GM23338 (cell line): ENCODE results near the gene ATAD2B. TPM values are rescaled to one million over a fixed set of nuclear protein-coding genes. Genes with fewer than 3 reads are reported as not detected.

ENCODE experiments used
- ATAC-seq: fragments of 200-7000 bp; cut with Tn5 transposase; 3 replicates; pipeline ENCODE4 v1.9.1; 2020
- DNase-seq: peaks from one replicate; pipeline ENCODE4 v3.0.0-alpha.2; 2015; ENCODE audit warnings: low spot score
- H2AFZ ChIP-seq: fragments of 200-600 bp; sonication (generic); 2 replicates; pipeline ENCODE4 v1.8.0; 2016; ENCODE audit warnings: antibody characterized with exemption, mild to moderate bottlenecking, moderate library complexity
- H3F3A ChIP-seq: fragments of 200-600 bp; sonication (generic); replicated peaks from 2 replicates; pipeline ENCODE4 v1.8.0; 2017; ENCODE audit warnings: antibody characterized with exemption, mixed run types, low read depth
- H3K27ac ChIP-seq: fragments of 200-600 bp; sonication (generic); 2 replicates; pipeline ENCODE4 v1.6.1; 2016; ENCODE audit warnings: low read depth
- H3K27me3 ChIP-seq: fragments of 200-600 bp; sonication (generic); 2 replicates; pipeline ENCODE4 v1.8.0; 2016; ENCODE audit warnings: mild to moderate bottlenecking, mixed run types, moderate library complexity; ENCODE audit not compliant: insufficient read depth
- H3K36me3 ChIP-seq: fragments of 200-600 bp; sonication (generic); 2 replicates; pipeline ENCODE4 v1.8.0; 2016; ENCODE audit warnings: mild to moderate bottlenecking; ENCODE audit not compliant: insufficient read depth
- H3K4me1 ChIP-seq: fragments of 200-600 bp; sonication (generic); 2 replicates; pipeline ENCODE4 v1.8.0; 2016; ENCODE audit warnings: mild to moderate bottlenecking, moderate library complexity; ENCODE audit not compliant: insufficient read depth
- H3K4me2 ChIP-seq: fragments of 200-600 bp; sonication (generic); 2 replicates; pipeline ENCODE4 v1.7.1; 2017; ENCODE audit warnings: mixed run types
- H3K4me3 ChIP-seq: fragments of 200-600 bp; sonication (generic); 2 replicates; pipeline ENCODE4 v1.6.1; 2016; ENCODE audit warnings: mixed run types
- H3K79me2 ChIP-seq: fragments of 200-600 bp; sonication (generic); replicated peaks from 2 replicates; pipeline ENCODE4 v1.8.0; 2017; ENCODE audit warnings: mild to moderate bottlenecking; ENCODE audit not compliant: insufficient read depth
- H3K9me2 ChIP-seq: fragments of 200-600 bp; sonication (generic); 2 replicates; pipeline ENCODE4 v1.8.0; 2017; ENCODE audit not compliant: insufficient read depth
- H4K20me1 ChIP-seq: fragments of 200-600 bp; sonication (generic); replicated peaks from 2 replicates; pipeline ENCODE4 v1.8.0; 2017; ENCODE audit warnings: mild to moderate bottlenecking; ENCODE audit not compliant: insufficient read depth
- H3K27ac Mint-ChIP-seq: 2 replicates; pipeline ENCODE4 v1.8.0; 2020; ENCODE audit warnings: inconsistent platforms, mild to moderate bottlenecking, moderate library complexity, mixed read lengths
- H3K27me3 Mint-ChIP-seq: 3 replicates; pipeline ENCODE4 v1.8.0; 2022; ENCODE audit warnings: low read depth, mild to moderate bottlenecking, moderate library complexity, mixed read lengths, inconsistent platforms; ENCODE audit not compliant: insufficient read depth, poor library complexity
- H3K36me3 Mint-ChIP-seq: 3 replicates; pipeline ENCODE4 v1.8.0; 2021; ENCODE audit warnings: low read depth, mild to moderate bottlenecking, inconsistent platforms, moderate library complexity, mixed read lengths
- H3K4me1 Mint-ChIP-seq: 3 replicates; pipeline ENCODE4 v1.8.0; 2020; ENCODE audit warnings: mild to moderate bottlenecking, inconsistent platforms, mixed read lengths
- H3K4me3 Mint-ChIP-seq: 3 replicates; pipeline ENCODE4 v1.8.0; 2021; ENCODE audit warnings: moderate library complexity, mild to moderate bottlenecking, inconsistent platforms, mixed read lengths
- H3K9me3 Mint-ChIP-seq: 3 replicates; pipeline ENCODE4 v1.8.0; 2020; ENCODE audit warnings: moderate library complexity, mild to moderate bottlenecking, inconsistent platforms, mixed read lengths
- CREB1 ChIP-seq: fragments of 250-450 bp; sonication (Bioruptor Pico); IDR thresholded peaks from 2 replicates; pipeline ENCODE4 v1.5.0; 2020; ENCODE audit warnings: low read depth, mild to moderate bottlenecking, moderate library complexity
- ETS1 ChIP-seq: IDR thresholded peaks from 2 replicates; pipeline ENCODE4 v1.6.1; 2016; ENCODE audit warnings: antibody characterized with exemption
- EZH2 ChIP-seq: fragments of 200-600 bp; sonication (generic); IDR thresholded peaks from one replicate; pipeline ENCODE4 v1.8.0; 2017; ENCODE audit warnings: antibody characterized with exemption, mild to moderate bottlenecking, low read depth; ENCODE audit not compliant: unreplicated experiment
- EZH2phosphoT487 ChIP-seq: fragments of 200-600 bp; sonication (generic); IDR thresholded peaks from one replicate; pipeline ENCODE4 v1.8.1; 2018; ENCODE audit warnings: antibody characterized with exemption; ENCODE audit not compliant: unreplicated experiment
- JUNB ChIP-seq: IDR thresholded peaks from one replicate; pipeline ENCODE4 v1.6.1; 2016; ENCODE audit warnings: antibody characterized with exemption; ENCODE audit not compliant: unreplicated experiment
- NANOG ChIP-seq: IDR thresholded peaks from 2 replicates; pipeline ENCODE4 v1.6.1; 2016; ENCODE audit warnings: antibody characterized with exemption, borderline replicate concordance
- POLR2AphosphoS5 ChIP-seq: IDR thresholded peaks from 2 replicates; pipeline ENCODE4 v1.6.1; 2016; ENCODE audit warnings: antibody characterized with exemption, low read depth
- STAT1 ChIP-seq: IDR thresholded peaks from one replicate; pipeline ENCODE4 v1.6.1; 2016; ENCODE audit warnings: antibody characterized with exemption; ENCODE audit not compliant: unreplicated experiment
- ZNF114 ChIP-seq: fragments of 250-450 bp; sonication (Bioruptor Pico); IDR thresholded peaks from 2 replicates; pipeline ENCODE4 v1.5.0; 2020; ENCODE audit warnings: mild to moderate bottlenecking, moderate library complexity
- ZNF331 ChIP-seq: fragments of 250-450 bp; sonication (Bioruptor Pico); IDR thresholded peaks from 2 replicates; pipeline ENCODE4 v1.5.0; 2020; ENCODE audit warnings: low read depth, mild to moderate bottlenecking, moderate library complexity
- ZNF462 ChIP-seq: fragments of 250-450 bp; sonication (Bioruptor Pico); IDR thresholded peaks from 2 replicates; pipeline ENCODE4 v1.5.0; 2020; ENCODE audit warnings: mild to moderate bottlenecking, moderate library complexity
- polyA plus RNA-seq: library from polyadenylated mRNA; unstranded; fragments of >200 nt; fragmentation: Nextera tagmentation; extraction: Ambion mirVana; gene quantifications from 2 replicates; pipeline ENCODE4 v1.2.1, GENCODE V29; 2016
- total RNA-seq: library from RNA; depleted of rRNA; stranded (reverse); fragments of >200 nt; shearing (Covaris generic); gene quantifications from 2 replicates; pipeline ENCODE4 v1.2.3, GENCODE V29; 2014
- TF ChIP-seq, protein P1 (sequence below): IDR thresholded peaks from one replicate; pipeline ENCODE4 v1.6.1; 2018; ENCODE audit warnings: antibody characterized with exemption; ENCODE audit not compliant: unreplicated experiment
- TF ChIP-seq, protein P2 (sequence below), 2 experiments: fragments of 200-600 bp in 1 of 2; sonication (generic) in 1 of 2; conservative IDR thresholded peaks; 2 replicates each; pipeline versions ENCODE4 v1.5.1 to v1.6.1; 2016 to 2017; ENCODE audit warnings: antibody characterized with exemption in 2 of 2, low read depth in 2 of 2, mild to moderate bottlenecking in 2 of 2, moderate library complexity in 1 of 2

The ATAD2B gene
- total and polyA plus RNA-seq, 2 experiments from 2014 or later = 12.4 to 19.3 TPM

DNA sequence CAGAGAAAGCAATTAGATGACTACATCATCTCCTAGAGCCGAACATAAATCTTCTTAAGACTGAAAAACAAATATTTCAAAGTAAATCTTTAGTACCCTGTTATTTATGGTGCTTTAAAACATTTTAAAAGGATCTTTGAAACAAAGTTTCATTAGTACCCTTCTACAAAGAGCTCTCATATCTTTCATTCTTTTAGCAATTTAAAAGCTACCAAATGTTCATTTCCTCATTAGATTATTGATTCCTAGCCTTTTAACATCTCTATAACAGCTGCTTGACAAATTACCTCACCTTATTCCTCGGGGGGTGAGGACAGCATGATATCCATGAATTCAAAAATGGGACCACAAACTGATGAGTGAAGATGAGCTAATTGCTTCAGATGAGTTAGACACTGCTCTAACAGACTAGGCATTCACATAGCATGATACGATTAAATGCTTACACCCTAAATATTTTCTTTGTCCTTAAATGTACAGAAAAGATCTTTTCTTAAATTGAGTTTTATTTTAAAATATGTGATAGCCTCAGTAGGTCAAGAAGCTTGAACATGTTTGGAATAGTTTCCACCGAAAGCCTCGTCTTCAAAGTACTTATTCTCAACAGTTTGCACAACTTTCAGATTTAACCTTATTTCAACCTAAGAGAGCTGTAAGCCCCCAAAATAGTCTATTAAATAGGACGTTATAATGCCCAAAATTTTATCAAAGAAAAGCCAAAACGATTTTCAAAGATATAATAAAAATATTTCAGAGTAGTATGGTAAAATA lies 2.1 kb downstream of the ATAD2B start:
- TF ChIP-seq NANOG (no peak), ZNF331 (CRISPR knock-in tag) (no peak), STAT1 (no peak), EZH2phosphoT487 (no peak), ETS1 (no peak), ZNF114 (no peak), EZH2 (no peak), CREB1 (CRISPR knock-in tag) (no peak), POLR2AphosphoS5 (no peak), ZNF462 (CRISPR knock-in tag) (no peak), JUNB (no peak)
- TF ChIP-seq, protein P1, sequence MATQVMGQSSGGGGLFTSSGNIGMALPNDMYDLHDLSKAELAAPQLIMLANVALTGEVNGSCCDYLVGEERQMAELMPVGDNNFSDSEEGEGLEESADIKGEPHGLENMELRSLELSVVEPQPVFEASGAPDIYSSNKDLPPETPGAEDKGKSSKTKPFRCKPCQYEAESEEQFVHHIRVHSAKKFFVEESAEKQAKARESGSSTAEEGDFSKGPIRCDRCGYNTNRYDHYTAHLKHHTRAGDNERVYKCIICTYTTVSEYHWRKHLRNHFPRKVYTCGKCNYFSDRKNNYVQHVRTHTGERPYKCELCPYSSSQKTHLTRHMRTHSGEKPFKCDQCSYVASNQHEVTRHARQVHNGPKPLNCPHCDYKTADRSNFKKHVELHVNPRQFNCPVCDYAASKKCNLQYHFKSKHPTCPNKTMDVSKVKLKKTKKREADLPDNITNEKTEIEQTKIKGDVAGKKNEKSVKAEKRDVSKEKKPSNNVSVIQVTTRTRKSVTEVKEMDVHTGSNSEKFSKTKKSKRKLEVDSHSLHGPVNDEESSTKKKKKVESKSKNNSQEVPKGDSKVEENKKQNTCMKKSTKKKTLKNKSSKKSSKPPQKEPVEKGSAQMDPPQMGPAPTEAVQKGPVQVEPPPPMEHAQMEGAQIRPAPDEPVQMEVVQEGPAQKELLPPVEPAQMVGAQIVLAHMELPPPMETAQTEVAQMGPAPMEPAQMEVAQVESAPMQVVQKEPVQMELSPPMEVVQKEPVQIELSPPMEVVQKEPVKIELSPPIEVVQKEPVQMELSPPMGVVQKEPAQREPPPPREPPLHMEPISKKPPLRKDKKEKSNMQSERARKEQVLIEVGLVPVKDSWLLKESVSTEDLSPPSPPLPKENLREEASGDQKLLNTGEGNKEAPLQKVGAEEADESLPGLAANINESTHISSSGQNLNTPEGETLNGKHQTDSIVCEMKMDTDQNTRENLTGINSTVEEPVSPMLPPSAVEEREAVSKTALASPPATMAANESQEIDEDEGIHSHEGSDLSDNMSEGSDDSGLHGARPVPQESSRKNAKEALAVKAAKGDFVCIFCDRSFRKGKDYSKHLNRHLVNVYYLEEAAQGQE = no peak
- TF ChIP-seq, protein P2, sequence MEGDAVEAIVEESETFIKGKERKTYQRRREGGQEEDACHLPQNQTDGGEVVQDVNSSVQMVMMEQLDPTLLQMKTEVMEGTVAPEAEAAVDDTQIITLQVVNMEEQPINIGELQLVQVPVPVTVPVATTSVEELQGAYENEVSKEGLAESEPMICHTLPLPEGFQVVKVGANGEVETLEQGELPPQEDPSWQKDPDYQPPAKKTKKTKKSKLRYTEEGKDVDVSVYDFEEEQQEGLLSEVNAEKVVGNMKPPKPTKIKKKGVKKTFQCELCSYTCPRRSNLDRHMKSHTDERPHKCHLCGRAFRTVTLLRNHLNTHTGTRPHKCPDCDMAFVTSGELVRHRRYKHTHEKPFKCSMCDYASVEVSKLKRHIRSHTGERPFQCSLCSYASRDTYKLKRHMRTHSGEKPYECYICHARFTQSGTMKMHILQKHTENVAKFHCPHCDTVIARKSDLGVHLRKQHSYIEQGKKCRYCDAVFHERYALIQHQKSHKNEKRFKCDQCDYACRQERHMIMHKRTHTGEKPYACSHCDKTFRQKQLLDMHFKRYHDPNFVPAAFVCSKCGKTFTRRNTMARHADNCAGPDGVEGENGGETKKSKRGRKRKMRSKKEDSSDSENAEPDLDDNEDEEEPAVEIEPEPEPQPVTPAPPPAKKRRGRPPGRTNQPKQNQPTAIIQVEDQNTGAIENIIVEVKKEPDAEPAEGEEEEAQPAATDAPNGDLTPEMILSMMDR (conservative IDR thresholded peaks at IDR 0.05; ENCODE audit: low read depth in 2 of 2) = no peak
- Histone ChIP-seq H3K79me2 (peaks cover 77% of the 10 kb centered on the region), H3K27ac (no peak overlapping the region), H3K4me1 (peaks cover 8% of the 10 kb centered on the region), H3K4me3 (peak overlapping the region; percentile 94), H3K4me2 (peak overlapping the region; percentile 89), H3K27me3 (no peaks in the 10 kb centered on the region), H4K20me1 (no peaks in the 10 kb centered on the region; the same call in 1 of the 2 replicates), H3K36me3 (no peaks in the 10 kb centered on the region), H2AFZ (no peak overlapping the region), H3K9me2 (no peaks in the 10 kb centered on the region), H3F3A (no peaks in the 10 kb centered on the region; the same call in 1 of the 2 replicates)
- ATAC-seq (no peak), DNase-seq (no peak)
- H3K27me3 Mint-ChIP-seq = peaks cover 13% of the 10 kb centered on the region
- H3K4me3 Mint-ChIP-seq = peak overlapping the region; percentile 90
- no peaks in the 10 kb centered on the region; the same call in 2 of the 3 replicates for H3K9me3 Mint-ChIP-seq
- H3K4me1 Mint-ChIP-seq = peaks cover 16% of the 10 kb centered on the region
- no peak overlapping the region for H3K27ac Mint-ChIP-seq
- peaks cover 2% of the 10 kb centered on the region for H3K36me3 Mint-ChIP-seq
